NCI-H526 treated with DMSO at 0.1 percent for 48 hours (cell line): ENCODE data around the gene CDH15.

Source experiments
- DNase-seq: peaks from one replicate; lab custom pipeline; 2025; lab: John Stamatoyannopoulos, UW

CDH15 gene

DNA sequence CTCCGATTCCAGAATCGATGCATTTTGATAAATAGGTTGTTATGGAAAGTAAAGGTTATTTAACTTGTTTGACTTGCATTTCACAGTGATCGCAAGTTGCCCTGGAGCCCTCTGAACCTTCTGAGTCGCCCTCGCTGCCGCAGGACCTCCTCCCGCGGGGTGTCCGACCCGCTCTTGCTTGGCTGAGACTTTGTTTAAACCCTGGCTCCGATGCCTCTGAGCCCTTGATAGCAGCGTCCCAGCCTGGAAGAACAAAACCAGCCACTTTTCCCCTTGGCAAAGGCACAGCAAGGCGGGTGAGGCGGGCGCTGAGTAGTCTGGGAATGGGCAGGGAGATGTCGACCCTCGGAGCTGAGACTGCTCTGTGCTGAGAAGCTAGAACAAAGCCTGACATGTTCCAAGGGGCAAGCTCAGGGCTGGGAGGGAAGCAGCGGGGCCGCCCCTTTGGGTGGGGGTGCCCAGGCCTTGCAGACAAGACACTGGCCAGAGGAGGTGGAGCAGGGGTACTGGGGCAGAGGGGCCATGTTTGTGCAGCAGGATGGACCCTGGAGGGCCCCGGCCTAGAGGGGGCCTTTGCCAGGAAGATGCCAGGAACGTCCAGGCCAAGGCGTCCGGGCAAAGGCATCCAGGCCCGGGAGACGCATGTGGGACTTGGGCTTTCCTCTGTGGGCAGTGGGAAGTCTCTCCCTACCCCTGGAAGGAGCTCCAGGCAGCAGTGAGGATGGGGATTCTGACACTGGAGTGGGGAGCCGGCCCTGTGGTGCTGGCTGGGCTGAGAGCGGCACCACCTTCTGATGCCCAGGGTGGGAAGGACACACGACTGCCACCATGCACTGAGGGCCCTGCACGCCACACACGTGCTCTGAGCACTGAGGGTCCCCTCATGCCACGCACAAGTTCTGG is 30.3 kb upstream of the CDH15 start:
- DNase-seq = no peak

DNA sequence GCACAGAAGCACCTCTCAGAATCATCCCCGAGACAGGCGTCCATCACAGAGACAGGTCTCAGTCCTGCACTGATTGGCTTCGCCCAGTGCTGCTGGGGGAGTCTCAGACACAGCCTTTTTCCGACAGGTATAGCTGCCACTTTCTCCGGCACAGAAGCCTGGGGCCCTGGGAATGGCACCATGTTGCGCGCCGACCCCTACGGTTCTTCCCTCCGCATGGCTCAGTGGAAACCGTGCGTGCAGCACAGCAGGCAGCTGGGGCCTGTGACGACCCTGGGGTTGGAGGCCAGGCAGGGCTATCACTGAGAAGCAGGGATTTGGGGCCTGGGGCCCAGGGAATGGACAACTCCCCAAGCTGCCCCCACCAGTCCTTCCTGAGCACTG is 29.7 kb upstream of the CDH15 start:
- DNase-seq = no peak

DNA sequence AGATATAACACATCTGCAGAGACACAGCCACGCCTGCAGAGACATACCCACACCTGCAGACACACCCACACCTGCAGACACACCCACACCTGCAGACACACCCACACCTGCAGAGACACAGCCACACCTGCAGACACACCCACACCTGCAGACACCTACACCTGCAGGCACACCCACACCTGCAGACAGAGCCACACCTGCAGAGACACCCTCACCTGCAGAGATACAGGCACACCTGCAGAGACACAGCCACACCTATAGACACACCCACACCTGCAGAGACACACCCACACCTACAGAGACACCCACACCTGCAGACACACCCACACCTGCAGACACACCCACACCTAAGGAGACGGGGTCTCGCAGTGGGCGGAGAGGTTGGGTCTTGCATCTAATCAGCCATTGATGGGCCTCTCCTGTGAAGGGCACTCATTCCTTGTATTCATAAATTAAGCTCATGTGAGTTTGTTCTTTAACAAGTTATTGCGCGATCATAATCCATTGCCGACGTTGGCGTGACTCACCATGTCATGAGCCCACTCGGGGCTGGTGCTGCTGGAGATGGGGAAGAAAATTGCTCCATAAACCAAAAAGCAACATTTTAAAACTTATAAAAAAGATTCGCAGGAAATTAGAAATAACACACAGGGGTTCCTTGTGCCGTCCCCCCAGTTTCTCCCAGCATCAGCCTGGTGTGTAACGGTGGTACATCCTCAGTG is 28.9 kb upstream of the CDH15 start:
- DNase-seq = no peak

DNA sequence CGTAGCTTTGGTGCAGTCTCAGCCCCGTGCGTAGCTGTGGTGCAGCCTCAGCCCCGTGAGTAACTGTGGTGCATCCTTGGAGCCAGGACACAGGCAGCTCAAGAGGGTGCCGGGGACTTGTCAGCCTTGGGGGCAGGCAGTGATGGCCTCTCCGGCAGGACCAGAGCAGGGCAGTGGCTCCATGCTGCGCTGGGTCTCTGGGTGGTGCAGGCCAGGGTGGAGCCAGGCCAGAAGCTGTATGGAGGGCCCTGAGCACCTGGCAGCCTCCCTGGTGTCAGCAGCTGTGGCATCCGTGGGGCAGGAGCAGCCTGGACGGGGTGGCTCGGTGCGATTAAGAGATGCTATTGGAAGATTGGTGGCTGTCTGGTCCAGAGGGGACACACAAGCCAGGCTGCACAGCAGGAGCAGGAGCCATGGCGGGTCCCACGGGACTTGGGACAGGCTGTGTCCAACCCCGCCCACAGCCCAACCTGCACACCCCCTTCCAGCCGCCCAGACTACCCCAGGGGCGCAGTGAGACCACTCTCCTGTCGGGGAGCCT is 28.3 kb upstream of the CDH15 start:
- no peak for DNase-seq

DNA sequence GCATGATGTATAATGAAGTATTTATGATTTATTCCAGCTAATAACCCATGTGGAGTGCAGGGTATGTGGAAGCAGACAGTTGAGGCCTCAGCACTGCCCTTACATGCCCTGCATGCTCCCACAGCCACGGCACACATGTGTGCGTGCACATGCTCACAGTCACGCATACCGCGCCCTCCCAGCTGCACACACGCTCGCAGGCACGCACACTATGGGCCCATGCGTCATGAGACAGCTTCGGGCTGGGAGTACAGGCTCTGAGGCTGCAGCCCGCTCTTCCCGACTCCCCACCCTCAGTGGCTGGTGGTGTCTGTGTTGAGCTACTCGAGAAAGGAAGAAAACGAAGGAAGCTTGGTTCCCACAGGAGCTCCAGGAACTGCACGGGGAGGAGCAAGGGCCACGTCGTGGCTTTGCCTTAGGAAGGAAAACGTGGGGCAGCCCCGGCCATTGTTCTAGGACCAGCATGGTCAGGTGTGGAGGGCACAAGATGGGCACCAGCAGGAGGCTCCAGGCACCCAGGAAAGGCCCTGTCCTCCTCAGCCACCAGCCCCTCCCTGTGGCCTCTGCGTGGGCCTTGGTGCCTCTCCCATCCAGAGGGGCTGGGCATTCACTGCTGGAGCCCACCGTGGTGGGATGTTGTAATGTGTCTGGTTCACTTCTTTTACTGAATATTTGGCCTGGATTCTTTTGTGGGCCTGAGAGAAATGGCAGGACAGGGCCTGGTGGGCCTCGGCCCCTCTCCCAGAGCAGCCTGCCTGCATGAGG is 27.5 kb upstream of the CDH15 start:
- DNase-seq = no peak

DNA sequence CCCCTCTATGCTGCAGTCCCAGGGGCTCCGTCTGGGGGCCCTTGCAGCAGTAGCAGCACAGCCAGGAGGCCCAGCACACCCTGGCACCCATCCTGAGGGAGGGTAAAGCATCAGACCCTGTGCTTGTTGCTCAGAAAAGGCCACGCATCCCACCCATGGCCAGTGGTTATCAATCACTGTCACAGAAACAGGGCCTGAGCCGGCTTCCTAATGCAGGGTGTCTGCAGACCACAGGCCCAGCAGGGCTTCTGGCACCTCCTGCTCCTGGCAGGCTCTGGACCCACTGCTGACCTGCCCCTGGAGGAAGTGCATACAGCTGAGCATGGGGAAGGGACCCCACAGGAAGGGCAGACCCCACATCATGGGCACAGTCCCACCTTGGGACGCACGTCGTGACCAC is 26.9 kb upstream of the CDH15 start:
- no peak for DNase-seq

DNA sequence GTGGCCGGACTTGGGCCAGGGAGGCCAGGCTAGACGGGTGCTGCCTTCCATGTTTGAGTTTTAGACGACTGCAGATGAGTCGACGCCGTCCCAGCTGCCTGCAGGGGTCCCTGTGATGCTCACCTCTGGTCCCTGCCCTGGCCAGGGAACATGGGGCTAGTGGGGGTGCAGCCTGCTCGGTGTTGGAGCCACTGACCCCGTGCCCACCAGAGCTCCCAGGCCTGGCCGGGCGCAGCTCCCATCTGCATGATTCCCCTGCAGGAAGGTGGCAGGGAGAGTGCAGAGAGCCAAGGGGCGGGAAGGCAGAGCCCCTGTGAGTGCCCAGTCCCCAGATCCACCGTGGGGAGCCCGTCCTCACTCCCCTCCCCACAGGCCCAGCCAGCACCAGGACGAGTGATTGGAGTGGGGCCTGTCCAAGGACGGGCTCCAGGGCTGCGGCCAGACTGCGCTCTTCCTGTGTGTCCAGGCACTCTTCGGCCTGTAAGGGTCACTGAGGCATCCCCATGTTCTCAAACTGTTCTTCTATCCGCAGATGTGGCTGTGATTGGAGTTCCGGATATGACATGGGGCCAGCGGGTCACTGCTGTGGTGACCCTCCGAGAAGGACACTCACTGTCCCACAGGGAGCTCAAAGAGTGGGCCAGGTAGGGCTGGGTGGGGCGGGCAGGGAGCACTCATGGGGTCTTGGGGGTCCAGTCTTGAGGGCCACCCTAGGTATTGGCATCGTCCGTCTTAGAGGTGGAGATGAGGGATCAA is 26.0 kb upstream of the CDH15 start:
- no peak for DNase-seq

DNA sequence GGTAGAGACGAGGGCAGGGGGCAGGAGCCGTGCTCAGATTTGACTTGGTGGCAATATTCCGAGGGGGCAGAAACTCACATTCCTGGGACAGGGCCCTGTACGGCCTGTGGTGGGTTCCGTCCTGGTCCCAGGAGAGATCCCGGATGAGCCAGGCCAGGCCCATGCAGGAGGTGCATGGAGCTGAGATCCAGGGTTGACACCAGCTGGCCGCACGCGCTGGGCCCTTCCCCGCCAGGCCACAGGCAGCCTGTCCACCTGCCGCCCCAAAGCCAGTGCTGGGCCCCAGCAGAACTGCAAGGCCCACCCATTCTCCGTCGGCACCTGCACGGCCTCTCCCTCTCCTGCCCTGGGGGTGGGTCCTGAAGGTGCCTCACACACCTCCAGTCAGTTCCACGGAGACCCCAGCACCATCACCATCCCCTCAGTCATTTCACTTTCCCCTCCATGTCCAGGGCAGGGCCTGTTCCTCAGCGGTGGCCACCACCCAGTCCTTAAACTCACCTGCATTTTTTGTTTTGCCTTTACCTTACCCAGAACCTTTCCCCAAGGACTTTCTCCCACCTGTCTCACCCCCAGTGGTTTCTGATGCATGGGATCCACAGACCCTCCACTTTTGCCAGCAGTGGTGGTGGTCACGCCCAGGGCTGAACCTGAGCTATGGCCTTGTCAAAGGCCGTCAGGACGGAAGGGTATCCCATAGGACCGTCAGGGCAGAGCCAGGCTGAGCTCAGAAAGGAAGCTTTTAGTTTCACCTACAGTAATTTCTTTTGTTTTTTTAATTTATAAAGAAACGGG is 25.1 kb upstream of the CDH15 start:
- DNase-seq = no peak

DNA sequence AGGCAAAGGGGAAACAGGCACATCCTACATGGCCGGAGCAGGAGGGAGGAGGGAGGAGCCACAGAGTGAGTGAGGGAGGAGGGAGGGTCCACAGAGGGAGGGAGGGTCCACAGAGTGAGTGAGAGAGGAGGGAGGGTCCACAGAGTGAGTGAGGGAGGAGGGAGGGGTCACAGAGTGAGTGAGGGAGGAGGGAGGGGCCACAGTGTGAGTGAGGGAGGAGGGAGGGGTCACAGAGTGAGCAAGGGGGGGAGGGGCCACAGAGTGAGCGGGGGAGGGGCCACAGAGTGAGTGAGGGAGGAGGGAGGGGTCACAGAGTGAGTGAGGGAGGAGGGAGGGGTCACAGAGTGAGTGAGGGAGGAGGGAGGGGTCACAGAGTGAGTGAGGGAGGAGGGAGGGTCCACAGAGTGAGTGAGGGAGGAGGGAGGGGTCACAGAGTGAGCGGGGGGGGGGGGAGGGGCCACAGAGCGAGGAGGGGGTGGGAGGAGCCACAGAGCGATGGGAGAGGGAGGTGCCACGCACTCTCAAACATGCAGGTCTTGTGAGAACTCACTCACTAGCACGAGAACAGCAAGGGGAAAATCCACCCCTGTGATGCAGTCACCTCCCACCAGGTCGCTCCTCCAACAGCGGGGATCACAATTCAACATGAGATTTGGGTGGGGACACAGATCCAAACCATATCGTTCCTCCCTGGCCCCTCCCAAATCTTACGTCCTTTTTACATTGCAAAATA is 24.3 kb upstream of the CDH15 start:
- no peak for DNase-seq

DNA sequence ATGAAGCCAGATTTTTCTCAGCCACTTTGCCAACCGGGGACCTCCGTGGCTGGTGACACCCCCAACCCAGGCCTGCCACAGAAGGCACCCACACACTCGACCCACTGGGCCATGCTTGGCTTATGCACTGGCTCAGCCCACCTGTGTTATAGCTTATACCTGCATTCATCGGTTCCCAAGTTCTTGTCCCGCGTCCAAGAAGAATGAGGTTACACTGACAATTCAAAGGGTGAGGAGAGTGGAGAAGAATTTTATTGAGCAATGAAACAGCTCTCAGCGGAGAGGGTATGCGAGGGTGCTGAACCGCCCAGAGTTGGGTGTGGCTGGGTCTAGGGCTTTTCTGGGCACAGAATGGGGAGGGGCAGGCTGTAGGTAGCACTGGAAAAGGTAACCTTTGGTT is 22.2 kb upstream of the CDH15 start:
- no peak for DNase-seq

DNA sequence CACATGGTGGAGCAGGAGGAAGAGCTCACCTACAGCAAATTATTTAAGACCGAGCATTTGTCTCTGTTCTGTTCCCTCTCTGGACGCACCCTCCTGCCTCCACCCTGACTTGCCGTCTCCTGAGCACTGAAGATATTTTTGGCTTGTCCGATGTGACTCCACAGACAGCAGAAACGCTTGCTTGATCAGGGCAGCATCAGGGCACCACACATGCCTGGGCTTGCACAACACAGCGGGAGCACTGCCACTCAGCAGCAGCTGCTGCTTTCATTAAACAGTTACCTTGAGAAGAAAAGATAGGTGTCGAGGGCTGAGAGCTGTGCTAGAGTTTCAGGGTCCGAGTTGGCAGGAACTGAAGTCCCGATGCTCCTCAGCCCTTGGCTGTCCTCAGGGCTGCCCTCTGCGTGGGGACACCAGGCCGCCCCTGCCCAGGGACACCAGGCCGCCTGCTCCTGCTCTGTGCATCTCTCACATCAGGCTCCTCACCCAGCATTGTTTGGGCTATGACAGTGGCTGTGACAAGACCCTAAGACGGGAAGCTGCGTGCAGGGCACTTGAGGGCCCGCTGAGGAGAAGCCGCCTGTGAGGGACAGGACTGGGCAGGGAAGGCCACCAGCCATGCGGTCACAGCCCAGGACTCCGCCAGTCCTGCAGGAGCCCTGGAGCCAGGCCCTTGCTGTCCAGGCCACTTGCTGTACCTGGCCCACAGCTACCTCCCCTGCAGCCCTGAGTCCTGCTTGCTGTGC is 21.3 kb upstream of the CDH15 start:
- DNase-seq = no peak

DNA sequence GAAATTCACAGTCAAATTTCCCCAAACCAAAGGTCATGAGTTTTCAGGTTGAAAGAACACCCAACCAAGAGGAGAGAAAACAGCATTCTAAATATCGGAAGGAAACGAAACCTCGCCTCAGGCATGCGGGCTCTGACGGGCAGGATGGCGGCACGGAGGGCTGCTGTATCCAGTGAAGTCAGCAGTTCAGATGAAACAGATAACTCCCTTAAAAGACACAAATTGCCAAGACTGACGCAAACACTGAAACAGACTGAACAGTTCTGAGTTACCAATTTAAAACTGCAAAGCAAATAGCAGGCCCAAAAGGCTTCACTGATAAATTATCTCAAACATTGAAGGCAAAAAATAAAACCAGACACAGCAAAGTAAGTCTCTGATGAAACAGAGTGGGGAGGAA is 20.6 kb upstream of the CDH15 start:
- DNase-seq = no peak

DNA sequence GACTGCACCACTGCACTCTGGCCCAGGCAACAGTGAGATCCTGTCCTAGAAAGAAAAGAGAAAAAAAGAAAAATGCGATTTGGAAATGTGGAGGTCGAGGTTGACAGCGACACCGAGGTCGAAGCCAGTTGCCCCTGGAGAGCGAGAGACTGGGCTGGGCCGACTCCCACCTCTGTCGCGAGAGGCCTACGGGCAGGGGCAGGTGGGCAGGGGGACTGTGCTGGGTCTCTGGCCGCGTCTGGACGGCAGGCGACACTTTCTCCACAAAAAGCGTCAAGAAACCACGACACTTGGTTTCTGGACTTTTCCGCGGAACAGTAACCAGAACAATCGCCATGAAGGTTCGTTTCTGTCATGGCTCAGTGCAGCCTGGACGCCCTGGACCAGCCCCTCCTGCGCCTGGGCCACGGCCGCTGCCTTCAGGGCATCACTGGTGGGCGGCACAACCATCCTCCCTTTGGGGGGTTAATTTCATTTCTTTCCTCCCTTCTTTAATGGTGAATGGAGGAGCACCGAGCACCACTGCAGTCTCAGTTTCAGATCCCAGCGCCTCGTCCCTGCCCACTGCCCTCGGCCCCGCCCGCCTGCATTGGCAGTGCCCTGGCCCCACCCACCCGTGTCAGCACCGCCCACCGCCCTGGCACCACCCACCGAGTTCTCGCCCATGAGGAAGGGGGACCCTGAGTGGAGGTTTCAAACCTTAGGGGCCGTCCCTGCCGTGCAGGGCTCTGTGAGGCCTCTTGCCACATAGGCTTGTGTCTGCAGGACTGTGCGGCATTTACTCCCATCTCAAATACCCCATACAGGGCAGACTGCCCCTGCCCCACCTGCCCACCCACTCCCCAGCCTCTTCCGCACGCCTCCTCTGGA is 18.5 kb upstream of the CDH15 start:
- DNase-seq = no peak

DNA sequence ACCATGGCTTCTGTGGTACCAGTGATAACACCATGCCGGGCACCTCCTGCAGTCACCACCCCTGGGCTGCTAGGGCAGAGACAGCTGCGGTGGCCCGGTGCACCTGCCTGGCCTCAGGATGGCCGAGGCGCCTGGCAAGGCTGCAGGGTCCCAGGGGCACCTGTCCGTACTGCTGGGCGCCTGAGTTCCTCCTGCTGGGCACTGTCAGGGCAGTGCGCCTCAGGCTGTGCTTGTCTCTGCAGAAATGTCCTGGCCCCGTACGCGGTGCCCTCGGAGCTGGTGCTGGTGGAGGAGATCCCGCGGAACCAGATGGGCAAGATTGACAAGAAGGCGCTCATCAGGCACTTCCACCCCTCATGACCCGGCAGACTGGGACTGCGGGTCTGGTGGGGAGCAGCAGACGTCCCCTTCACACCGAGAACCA is 17.7 kb upstream of the CDH15 start:
- DNase-seq = no peak

DNA sequence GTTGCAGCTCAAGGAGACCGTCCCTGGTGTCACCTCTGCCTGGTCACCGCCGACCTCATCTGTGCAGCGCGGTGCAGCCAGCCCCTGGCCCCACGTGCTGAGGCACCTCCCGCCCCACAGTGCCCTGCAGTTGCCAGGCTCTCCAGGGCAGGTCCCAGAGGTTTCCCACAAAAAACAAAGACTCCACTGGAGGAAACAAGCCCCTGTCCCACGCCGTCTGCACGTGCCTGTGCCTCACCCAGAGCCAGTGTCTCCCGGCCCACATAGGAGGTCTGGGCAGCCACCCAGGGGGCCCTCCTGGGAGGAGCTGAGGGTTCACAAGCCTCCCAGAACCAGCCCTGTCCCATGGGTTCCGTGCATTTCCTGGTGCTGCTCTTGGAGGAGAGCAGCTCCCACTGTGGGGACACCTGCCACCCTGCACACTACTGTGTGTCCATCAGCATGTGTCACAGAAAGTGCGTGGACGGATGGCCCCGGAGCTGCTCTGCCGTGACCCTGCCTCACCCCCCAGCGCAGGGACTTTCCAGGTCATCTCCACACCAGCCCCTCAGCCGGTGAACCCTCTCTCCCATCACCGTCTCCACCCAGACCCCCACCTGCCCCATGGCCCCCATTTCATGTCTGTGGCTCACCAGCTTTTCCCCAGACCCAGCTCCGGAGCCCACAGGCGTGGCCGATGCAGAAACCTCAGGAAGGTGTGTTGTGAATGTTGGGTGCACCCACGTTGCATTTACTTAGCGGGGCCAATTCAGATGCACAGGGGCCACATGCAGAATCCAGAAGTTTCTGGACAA is 17.0 kb upstream of the CDH15 start:
- DNase-seq = no peak

DNA sequence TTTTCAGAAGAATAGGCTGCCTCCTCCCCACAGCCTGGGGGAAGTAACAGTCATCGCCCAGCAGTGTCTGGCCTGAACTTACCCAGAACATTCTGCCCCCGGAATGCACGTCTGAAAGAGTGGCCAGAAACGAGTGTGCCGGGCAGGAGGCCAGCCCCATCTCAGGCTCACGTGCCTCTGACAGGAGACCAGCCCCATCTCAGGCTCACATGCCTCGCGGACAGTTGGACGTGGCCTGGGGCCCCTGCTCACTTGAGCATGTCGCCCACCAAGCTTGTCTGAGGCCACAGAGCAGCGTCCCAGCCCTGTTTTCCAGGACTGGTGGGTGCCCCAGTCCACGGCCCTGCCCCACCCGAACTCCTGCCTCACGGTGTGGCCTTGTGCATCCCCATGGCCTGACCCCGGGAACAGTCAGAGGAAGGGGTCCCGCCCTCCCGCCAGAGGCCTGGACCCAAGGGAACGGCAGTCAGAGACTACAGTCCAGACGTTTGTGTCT is 16.3 kb upstream of the CDH15 start:
- no peak for DNase-seq
